Gastrocnemius medialis (tissue), 4 donors: ENCODE data around the gene UBA6.

ENCODE experiments used
- CTCF ChIP-seq, 5 experiments: fragments of 450-650 bp in 3 of 5; fragments of 200-600 bp in 2 of 5; sonication (generic) in 2 of 5; IDR thresholded peaks in 4 of 5; conservative IDR thresholded peaks in 1 of 5; 1 replicate in 4 of 5; 2 replicates in 1 of 5; pipeline ENCODE4 v1.5.1; 2016 to 2019; ENCODE audit warnings: antibody characterized with exemption in 5 of 5, mild to moderate bottlenecking in 3 of 5, moderate library complexity in 3 of 5
- POLR2A ChIP-seq, 2 donors: fragments of 450-650 bp; IDR thresholded peaks; one replicate each; pipeline ENCODE4 v1.6.1; 2017; ENCODE audit warnings: antibody characterized with exemption in 2 of 2, mild to moderate bottlenecking in 2 of 2, moderate library complexity in 2 of 2

- no peak for TF ChIP-seq CTCF (IDR thresholded peaks at IDR 0.05 in 4 of 5, conservative IDR thresholded peaks at IDR 0.05 in 1 of 5)
- no peak for TF ChIP-seq POLR2A (IDR thresholded peaks at IDR 0.05)
These were observed 119.6 kb downstream of the UBA6 start for GRCh38 chr4:67581208-67581857.
